Activated CD4-positive, CD25-positive, alpha-beta regulatory T cell treated with anti-CD3 and anti-CD28 coated beads, Interleukin-2, amount 50 U/mL, for 72 hours (primary cell): ENCODE results near the gene MEST.
A peak's percentile ranks its signal among the peaks of the same experiment; 100 is the strongest.
"Not testable (repeated sequence)": the region's sequence is repeated elsewhere in the genome, so short reads cannot be mapped to it uniquely, and the experiment has no call there.

ENCODE experiments used
- DNase-seq: peaks from one replicate; pipeline ENCODE4 v3.0.0; 2021

MEST gene

DNA sequence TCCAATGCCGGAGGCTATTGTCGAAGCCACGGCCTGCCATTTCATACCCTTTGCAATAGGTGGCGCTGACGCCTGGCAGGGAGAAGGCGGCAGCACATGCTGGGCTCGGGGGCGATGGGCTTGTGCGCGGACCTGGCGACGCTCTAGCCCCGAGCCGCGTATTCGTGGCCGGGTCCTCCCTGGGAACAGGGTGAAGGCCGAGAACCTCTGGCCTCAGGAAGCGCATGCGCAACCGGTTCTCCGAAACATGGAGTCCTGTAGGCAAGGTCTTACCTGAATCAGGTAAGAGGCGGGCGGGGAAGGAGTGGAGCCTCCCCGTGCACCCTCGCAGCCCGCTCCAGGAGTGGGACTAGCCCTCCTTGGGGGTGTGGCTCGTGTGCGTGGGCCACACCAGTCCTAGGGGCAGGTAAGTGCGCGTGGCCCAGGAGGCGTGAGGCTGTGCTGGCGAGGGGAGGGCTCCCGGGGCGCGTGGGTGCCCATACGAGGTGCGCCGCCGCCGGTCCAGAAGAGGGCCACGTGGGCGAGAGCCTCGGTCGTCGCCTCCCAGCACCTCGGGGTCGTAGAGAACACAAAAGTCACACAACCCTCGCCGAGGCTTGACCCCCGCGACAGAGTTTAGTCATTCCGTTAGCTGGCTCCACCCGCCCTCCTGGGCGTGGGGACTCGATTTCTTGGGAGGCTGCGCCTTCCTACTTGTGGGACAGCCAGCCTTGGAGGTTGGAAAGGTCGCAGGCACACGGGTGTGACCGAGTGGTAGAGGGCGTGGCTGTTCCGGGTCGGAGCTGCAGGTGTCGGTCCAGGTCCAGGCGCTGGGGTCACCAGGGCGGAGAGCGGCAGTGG lies 5.6 kb upstream of the MEST start:
- DNase-seq = peak; percentile 48

DNA sequence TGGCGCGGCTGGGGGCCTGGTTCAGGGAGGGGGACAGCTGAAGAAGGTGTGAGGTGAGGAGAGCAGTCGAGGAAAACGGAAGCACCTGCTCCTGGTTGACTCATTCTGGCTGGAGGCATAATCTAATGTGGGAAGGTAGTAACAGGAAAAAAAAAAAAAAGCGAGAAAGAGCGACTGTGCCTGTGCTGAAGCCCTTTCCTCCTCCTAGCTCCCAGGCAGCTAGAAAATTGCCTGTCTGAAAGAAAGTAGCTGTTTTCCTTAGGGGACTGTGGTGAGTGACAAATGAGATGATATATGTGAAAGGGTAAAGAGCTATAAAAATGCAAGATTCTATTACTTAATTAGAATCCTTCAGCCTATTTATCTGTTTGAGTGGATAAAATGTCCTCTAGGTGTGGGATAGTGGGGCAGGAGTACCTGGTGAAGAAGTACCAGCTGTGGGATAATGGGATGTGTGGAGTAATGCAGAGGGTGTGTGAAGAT lies 4.9 kb upstream of the MEST start:
- no peak for DNase-seq

DNA sequence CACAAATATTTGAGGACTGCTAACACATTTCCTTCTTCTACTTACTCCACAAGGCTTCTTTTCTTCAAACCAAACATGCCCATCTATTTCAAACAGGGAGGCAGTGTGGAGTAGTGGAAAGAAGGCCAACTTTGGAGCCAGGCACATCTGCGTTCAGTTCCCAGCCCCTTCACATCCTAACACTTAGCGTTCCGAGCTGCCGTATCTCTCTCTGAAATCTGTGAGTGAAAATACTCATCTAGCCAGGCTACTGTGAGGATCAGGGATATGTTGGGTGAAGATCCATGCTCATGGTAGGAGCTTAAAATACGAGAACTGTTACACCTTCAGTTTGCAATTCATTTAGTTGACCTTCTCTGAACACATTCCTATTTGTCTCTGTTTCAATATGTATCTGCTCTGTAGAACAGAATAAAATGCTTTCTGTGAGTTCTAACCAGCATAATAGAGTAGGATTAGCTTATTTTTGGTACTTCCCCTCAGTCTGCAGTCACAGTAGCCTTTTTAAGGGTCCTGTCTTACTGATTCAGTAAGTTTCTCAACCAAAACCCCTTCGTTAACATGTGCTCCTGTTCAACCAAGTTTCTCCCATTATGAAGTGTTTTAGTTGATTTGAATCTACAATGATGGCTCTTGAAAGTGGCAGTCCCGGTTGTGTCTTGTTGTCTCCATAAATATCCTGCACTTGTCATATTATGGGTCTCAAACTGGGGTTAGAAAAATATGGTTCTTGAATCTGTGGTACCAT lies 3.3 kb upstream of the MEST start:
- no peak for DNase-seq

DNA sequence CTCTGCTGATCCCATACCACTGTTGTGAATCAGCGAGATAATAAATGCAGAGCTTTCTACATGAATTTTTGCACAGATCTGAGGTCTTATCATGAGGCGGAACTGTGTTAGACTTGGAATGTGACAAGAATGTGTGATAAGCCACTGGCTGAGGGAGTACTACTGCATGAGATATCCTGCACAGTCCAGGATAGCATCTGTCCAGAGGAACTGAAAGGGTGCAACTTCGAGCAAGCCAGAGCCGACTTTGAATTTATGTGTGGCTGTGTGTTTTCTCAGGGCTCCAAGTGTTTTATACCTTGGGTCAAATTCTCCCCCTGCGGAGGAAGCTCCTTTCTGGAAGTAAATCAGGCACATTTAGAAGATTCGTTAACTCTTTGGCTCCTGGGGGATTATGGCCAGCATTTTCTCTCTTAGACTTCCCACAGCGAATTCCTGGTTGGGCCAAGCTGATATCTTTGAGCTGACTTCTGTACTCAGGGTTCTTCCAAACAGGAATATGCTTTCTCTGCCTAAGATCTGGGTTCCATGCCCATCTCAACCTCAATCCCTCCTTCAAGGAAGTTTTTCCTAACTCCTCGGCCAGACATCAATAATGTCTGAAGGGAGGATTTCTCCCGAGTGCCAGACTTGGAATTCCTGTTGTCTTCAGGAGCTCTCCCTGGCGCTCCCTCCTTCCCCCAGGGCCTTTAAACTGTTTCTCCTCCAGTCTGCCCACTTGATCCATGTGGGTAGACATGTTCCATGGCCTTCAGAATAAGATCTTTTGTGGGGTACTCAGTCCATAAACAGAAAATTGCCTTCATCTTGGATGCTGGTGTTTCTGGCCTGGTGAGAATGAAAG lies 2.5 kb upstream of the MEST start:
- DNase-seq = no peak

DNA sequence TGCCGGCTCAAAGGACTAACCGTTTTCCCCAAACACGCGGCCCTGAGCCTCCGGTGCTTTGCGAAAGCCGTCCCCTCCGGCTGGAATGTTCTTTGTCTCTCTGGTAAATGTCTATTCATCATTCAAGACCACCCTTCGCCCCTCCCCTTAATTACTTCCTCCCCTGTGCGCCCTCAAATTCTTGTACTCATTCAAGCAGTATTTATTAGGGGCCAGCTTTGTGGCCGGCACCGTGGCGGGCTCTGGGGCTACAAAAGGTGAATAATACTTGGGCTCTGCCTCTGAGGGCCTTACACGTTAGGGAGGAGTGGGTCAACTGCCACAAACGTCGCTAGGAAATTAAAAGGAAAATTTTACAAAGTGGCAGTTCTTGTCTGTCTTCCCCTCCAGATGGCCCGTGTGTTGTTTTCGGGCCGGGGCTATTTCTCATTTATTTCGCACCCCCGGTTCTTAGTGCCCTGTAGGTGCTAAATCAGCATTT lies 1.5 kb upstream of the MEST start:
- no peak for DNase-seq

DNA sequence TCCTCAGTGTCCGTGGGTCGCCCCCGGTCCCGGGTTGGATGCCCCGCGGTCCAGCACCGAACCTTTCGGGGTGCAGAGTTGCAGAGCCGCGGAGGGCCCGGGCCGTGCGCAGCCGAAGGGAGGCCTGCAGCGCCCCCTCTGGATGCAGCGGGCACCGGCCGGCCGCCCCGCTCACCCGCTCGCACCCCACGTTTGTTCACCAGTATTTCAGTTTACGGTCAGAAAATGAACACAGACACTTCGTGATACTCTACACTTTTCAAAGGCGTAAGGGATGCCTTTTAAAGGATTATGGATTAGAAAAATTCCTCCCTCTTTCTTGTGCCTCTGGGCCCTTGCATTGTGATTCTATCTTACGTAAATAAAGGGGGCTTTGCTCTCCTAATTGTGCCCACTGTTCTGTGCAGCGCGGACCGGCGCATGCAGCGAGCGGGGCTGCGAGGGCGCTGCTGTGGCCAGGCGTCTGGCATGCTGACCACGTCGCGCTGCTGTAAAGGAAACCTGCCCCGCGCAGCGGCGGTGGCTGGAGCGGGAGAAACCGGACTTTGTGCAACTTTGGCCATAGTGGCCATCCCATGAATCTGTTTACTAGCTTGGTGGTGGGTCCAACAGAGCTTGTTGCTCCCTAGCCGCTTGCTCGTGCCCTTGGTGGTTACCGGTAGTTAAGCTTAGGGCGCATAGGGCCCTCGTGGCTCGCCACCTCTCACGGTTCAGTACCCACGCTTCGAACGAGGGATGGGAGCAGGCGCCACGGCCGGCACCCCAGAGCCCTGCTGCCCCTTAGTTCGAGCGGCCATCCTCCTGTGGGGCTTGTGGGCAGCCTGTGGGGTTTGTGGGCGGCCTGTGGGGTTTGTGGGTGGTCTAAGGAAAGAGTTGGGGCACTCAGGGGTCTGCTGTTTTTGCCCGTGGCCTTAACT lies 739 bp upstream of the MEST start:
- DNase-seq = peak; percentile 41

DNA sequence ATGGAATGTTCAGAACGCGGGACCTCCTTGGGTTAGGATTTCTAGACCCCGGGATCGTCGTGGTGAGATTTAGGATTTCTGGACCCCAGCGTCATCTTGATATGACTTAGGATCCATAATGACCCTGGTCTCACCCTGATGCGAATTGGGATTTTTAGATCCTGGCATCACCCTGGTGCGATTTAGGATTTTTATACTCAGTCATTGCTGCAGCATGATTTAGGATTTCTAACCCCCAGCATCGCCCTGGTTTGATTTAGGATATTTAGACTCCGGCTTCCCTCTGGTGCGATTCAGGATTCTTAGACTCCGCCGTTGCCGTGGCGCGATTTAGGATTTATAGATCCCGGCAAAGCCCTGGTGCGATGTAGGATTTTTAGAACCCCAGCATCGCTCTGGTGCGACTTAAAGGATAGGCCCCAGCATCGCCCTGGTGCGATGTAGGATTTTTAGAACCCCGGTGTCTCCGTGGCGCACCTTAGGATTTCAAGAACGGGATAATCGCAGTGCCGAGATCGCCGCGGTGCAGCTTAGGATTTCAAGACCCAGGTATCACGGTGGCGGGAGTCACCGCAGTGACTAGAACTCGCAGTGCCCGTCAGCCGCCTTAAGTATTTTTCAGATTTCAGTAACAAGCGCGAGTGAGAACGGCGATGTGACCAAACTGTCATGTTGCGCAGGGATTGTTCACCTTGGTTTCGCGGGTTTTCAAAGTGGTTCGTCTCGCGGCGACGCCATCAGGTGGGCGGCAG lies 814 bp downstream of the MEST start:
- no peak for DNase-seq

DNA sequence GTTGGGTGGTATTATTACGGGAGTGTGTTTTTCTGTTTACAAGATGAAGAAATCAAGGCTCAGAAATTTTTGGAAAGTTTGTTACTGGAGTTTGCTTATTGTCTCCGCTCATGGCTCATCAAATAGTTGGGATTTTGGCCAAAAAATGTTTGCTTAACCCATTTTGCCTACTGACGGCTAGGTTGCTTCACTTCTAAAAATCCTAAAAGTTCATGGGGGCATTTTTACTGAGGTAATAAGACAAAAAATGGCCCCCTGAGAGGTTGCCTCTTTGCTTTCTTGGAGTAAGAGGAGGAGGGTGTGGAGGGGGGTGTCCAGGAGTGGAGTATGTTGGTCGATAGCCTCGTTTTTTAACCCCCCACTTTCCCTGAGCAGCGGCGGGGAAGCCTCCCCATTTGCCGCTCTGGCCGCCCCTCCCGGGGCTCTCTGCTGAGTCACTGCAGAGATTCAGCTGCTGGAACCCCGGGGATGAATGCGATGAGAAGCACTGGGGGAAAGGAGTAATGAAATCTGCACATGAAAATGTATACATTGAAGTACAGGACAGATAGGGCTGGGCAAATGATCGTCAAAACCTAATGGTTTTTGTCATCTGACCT lies 1.5 kb downstream of the MEST start:
- DNase-seq = no peak

DNA sequence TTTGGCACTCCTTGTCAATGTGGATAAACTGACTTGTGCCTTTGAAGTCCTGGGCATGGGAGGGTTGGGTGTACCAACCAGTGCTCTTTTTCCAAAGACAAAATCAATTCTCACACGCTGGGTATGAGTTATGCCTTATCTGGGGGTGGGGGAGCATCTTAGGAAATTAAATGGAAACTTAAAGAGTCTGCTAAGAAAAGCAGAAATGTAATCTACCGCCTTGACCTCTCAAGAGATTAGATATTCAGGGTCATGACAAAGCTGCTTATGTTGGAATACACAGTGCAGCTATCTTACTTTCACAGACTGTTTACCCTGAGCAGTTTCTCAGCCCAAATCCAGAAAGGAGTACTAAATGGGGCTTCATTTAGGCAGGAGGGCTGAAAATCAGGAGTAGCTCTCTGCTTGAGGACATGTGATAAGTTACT lies 2.6 kb downstream of the MEST start:
- no peak for DNase-seq

DNA sequence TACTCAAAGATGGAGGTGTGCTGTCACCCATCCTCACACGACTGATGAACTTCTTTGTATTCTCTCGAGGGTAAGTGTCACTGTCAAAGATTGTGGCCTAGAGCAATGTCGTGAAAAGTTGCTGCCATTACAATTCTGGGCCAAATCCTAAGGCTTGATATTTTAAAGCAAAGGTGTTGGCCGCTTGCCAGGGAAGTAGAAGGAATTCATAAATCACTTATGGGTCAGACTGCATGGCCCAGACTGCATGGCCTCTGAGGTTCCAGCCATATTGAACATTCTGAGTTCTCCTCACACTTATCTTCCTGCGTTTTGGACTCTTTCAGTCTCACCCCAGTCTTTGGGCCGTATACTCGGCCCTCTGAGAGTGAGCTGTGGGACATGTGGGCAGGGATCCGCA lies 8.6 kb downstream of the MEST start:
- DNase-seq = no peak

DNA sequence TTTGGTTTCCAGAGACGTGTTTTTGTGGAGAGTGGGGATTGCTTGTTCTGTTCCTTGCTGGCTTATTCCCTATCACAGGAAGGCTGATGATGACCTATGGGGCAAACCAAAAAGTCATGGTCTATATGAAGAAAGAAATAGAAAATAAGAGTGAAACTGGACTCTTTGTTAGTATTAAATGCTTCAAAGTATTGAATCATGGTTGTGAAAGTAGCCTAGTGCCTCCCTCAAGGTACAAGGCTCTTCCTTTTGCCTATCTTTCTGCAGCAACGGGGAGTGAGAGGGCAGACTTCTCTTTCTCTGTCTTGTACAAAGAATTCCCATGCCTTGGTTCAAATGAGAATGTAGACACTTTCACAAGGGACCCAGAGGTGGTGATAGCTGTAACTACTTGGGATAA lies 9.0 kb downstream of the MEST start:
- DNase-seq = no peak

DNA sequence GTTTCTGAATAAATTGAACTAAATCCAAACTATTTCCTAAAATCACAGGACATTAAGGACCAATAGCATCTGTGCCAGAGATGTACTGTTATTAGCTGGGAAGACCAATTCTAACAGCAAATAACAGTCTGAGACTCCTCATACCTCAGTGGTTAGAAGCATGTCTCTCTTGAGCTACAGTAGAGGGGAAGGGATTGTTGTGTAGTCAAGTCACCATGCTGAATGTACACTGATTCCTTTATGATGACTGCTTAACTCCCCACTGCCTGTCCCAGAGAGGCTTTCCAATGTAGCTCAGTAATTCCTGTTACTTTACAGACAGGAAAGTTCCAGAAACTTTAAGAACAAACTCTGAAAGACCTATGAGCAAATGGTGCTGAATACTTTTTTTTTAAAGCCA lies 13.9 kb downstream of the MEST start:
- DNase-seq = no peak

DNA sequence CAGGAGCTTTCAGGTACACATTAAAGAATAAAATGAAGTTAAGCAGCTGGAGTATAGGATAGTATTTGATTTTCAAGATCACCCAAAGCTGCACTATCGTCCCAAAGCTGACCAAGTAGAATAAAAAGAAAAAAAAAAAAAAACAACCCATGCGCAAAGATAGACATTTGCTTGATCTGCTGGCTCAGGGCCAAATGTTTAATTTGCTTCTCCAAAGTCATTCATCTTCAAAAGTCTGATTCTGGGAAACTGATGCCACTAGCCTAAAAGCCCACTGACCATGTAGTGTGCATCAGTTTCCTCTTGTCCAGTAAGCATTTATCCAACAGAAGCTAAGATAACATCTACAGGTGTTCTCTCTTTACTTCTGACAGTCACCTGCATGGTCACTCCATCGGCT lies 14.5 kb downstream of the MEST start:
- DNase-seq = no peak

DNA sequence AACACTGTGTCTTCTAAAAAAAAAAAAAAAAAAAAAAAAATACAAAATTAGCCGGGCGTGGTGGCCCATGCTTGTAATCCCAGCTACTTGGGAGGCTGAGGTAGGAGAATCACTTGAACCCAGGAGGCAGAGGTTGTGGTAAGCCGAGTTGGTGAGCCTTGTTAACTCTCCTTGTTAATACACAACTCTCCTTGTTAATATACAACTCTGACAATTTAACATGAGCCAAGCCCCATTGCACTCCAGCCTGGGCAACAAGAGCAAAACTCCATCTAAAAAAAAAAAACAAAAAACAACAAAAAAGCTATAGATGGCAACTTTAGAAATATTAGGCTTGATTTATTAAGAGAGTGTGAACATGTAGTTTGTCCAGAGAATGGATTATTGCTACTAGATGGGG lies 20.2 kb downstream of the MEST start:
- DNase-seq = not testable (repeated sequence)

DNA sequence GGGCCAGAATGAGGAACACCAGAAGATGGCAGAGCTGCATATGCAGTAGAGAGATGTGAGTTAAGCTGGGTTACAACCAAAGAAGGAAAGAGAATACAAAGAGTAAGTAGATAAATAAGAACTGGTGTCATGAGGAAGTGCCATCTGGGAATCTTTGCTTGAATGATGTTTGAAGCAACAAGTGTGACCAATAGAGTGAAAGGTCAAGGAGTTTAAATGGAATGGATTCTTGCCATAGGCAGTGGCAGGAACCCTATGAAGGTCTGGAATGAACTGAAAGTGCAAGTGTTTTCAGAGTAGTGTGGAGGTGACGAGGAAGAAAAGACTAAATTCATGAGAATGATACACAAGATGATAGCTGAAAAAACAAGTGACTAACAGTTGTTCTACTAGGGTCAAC lies 21.6 kb downstream of the MEST start:
- no peak for DNase-seq

DNA sequence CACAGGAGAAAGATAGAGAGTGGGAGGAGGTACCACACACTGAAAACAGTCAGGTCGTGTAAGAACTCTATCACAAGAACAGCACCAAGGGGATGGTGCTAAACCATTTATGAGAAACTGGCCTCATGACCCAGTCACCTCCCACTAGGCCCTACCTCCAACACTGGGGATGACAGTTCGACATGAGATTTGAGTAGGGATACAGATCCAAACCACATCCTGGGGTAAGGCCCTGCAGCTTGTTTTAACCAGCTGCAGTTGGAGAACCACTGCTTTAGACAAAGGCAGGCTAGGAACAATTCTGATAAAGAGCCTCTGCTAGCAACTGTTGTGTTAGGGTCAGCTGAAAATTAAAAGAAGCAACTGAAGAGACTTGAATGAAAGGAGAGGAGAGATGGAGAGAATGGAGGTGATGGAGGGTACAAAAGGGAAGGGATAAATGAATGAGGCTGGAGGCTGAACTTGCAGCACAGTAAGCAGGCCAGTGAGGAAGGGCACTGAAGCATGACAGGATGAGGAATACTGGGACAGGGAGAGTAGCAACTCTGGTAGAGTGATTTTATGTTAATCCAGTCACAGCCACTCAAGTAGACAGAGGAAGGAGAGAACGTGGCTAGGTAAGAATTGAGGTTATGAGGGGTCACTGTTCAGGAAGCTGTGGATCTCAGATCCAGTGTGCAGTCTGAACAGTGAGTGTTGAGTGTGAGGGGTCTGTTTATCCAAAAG lies 23.6 kb downstream of the MEST start:
- DNase-seq = no peak

DNA sequence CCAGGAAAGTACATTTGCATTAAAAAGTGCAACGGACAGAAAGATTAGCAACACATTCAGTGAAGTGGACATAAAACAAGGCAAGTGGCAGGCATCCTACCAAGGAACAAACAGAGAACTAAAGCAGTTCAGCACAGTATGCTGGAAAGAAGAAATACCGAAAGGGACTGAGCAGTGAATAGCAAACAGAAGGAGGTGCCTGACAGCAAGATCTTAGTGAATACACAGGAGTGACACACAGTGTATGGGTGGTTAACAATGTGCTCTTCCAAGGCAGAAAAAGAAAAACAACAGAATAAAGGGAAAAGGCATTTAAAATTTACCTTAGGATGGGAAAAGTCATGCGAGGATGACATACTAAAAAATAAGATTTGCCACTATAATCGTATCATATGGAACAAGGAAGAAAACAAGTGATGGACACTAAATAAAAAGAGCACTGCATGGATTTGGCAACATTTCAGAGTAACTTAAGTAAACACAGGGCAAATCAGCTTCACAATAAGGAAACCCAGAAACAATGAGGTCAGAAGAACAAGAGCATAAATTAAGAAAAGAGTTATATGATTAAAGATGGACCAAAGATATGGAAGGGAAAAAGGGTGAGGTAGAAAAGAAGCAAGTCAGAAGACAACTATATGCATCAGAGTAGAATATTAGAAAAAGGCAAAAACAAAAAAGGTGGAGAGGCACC lies 29.5 kb downstream of the MEST start:
- no peak for DNase-seq

DNA sequence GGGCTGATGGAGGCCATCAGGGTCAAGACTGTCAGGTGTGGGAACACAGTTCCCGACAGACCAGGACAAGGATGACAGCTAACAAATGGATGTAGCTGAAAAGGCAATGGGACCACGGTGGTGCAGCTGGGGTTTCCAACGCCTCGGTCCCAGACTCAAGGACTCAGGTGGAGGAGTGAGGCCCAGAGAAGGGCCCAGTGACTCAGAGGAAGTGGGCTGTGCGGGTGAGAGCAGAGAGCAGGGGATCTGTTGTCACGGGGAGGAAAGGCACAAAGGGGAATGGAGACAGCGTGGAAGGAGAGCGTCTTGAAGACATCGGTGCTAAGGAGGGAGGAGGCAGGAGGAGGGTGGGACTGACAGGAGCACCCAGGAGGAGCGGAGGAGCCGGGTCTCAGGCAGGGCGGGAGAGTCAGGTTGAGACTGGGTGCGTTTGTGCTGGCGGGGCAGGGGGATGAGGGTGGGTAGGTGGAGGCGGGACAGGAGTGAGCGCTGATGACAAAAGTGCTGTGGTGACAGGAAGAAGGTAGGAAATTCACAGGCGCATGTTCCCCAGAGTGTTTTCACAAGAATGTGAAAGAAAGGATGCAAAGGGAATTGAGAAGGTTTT lies 31.7 kb downstream of the MEST start:
- not testable (repeated sequence) for DNase-seq

DNA sequence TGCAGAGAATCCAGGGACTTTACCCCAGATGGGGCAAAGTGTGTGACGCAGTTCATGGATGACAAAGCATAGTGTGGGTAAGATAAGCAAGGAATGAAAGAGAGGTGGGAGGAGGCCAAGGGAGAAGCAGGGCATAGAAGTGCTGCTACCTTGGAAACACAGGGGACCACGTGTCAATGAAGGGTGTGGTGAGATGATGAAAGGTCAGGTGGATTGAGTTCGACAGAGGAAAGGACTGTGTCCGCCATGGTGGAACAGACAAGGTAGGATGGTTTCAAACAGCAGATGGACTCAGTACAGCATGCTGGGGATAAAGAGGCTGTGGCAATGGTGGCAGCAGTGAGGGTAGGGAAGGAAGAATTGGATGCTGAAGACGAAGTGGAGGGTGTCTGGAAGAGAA lies 32.7 kb downstream of the MEST start:
- no peak for DNase-seq
